ENCODE measurements around the gene DNAJC1.

GRCh38 chr10:21981118-21981517 lies 22.4 kb downstream of the DNAJC1 start:
- TF ChIP-seq CTCF (IDR thresholded peaks at IDR 0.05), result no peak
- no peak for TF ChIP-seq POLR2A (IDR thresholded peaks at IDR 0.05)
